Cardiac muscle cell (in vitro differentiated cells and primary cell): ENCODE measurements around the gene ZBTB48. TPM values are rescaled to one million over a fixed set of nuclear protein-coding genes. Genes with fewer than 3 reads are reported as not detected.

ENCODE experiments used
- DNase-seq, 2 donors: peaks; one replicate each; pipeline versions ENCODE4 v3.0.0 to v3.0.0-alpha.2; 2010 to 2017; ENCODE audit warnings: low read depth in 1 of 2, low spot score in 1 of 2
- H3K27ac ChIP-seq: fragments of 200-600 bp; sonication (generic); 2 replicates; pipeline ENCODE4 v1.5.1; 2016
- H3K27me3 ChIP-seq: fragments of 200-600 bp; sonication (generic); 2 replicates; pipeline ENCODE4 v1.6.0; 2016; ENCODE audit warnings: control low read depth
- H3K36me3 ChIP-seq: fragments of 200-600 bp; sonication (generic); 2 replicates; pipeline ENCODE4 v1.5.1; 2016; ENCODE audit warnings: control low read depth
- H3K4me1 ChIP-seq: fragments of 200-600 bp; sonication (generic); 2 replicates; pipeline ENCODE4 v1.8.1; 2017; ENCODE audit warnings: low read depth, mild to moderate bottlenecking, mixed run types
- H3K4me3 ChIP-seq: fragments of 200-600 bp; sonication (generic); 2 replicates; pipeline ENCODE4 v1.5.1; 2016; ENCODE audit warnings: mild to moderate bottlenecking
- H3K9me3 ChIP-seq: fragments of 200-600 bp; sonication (generic); 2 replicates; pipeline ENCODE4 v1.5.1; 2017; ENCODE audit warnings: low read depth, mild to moderate bottlenecking, control low read depth
- CTCF ChIP-seq: IDR thresholded peaks from 2 replicates; pipeline ENCODE4 v1.5.1; 2012; ENCODE audit warnings: low read depth, mild to moderate bottlenecking, low read length
- polyA plus RNA-seq: library from polyadenylated mRNA; unstranded; fragments of >200 nt; fragmentation: Nextera tagmentation; extraction: Ambion mirVana; gene quantifications from 2 replicates; pipeline ENCODE4 v1.2.1, GENCODE V29; 2016
- total RNA-seq: library from RNA; depleted of rRNA; stranded (reverse); fragments of >200 nt; gene quantifications from 2 replicates; pipeline ENCODE4 v1.2.3, GENCODE V29; 2016

Gene ZBTB48
- total and polyA plus RNA-seq, 2 experiments from 2014 or later: 28.8 to 46.3 TPM

DNA sequence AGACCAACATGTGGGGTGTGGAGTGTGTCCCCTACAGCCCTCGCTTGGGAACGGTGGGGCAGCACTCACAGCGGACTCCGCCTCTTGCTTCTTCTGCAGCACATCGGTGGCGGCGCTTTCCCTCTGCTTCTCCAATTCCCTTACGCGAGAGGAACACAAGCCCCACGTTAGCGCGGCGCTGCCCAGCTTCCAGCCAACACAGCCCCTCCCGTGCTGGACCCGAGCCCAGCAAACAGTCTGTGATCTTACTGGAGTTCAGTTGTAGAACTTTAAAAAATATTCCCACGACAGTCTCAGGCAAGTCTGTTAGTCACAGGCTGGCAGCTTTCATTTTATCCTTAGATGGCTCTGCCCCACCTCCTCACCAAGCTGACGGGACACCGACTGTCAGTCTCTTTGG is 58.4 kb downstream of the ZBTB48 start:
- H3K4me1 ChIP-seq: no peaks in the 10 kb centered on the region
- DNase-seq: peak in 1 of 2 donors; percentile 69
- no peak overlapping the region for H3K4me3 ChIP-seq
- no peak overlapping the region for H3K27ac ChIP-seq
- no peaks in the 10 kb centered on the region for H3K9me3 ChIP-seq
- no peaks in the 10 kb centered on the region for H3K27me3 ChIP-seq
- no peak for TF ChIP-seq CTCF
- H3K36me3 ChIP-seq: peaks cover 62% of the 10 kb centered on the region

Other genes starting within 250 kb of the ZBTB48 start
- gene ACOT7, start 186.2 kb upstream of the ZBTB48 start, total RNA-seq: 11.8 and 24.2 TPM in 2 replicates
- 22.3 and 51.2 TPM in 2 replicates for gene ACOT7, start 186.2 kb upstream of the ZBTB48 start, polyA plus RNA-seq
- gene HES2, start 160.1 kb upstream of the ZBTB48 start, total RNA-seq: not detected in 2 replicates
- 0.09 TPM in 1 of 2 replicates, not detected in the other for gene HES2, start 160.1 kb upstream of the ZBTB48 start, polyA plus RNA-seq
- 9.7 and 18.1 TPM in 2 replicates for gene ESPN, start 155.2 kb upstream of the ZBTB48 start, total RNA-seq
- gene ESPN, start 155.2 kb upstream of the ZBTB48 start, polyA plus RNA-seq: 8.0 and 9.7 TPM in 2 replicates
- 24.4 and 31.4 TPM in 2 replicates for gene TNFRSF25, start 113.8 kb upstream of the ZBTB48 start, total RNA-seq
- 11.3 and 11.8 TPM in 2 replicates for gene TNFRSF25, start 113.8 kb upstream of the ZBTB48 start, polyA plus RNA-seq
- 21.8 and 34.8 TPM in 2 replicates for gene PLEKHG5, start 88.3 kb upstream of the ZBTB48 start, total RNA-seq
- 9.6 and 18.7 TPM in 2 replicates for gene PLEKHG5, start 88.3 kb upstream of the ZBTB48 start, polyA plus RNA-seq
- gene NOL9, start 25.5 kb upstream of the ZBTB48 start, total RNA-seq: 22.4 and 33.2 TPM in 2 replicates
- 12.9 and 16.7 TPM in 2 replicates for gene NOL9, start 25.5 kb upstream of the ZBTB48 start, polyA plus RNA-seq
- gene TAS1R1, start 24.7 kb upstream of the ZBTB48 start, total RNA-seq: not detected in 2 replicates
- 0.17 TPM in 1 of 2 replicates, not detected in the other for gene TAS1R1, start 24.7 kb upstream of the ZBTB48 start, polyA plus RNA-seq
- gene KLHL21, start 22.9 kb downstream of the ZBTB48 start, total RNA-seq: 62.7 and 90.5 TPM in 2 replicates
- gene KLHL21, start 22.9 kb downstream of the ZBTB48 start, polyA plus RNA-seq: 37.3 and 40.6 TPM in 2 replicates
- gene PHF13, start 33.7 kb downstream of the ZBTB48 start, total RNA-seq: 20.6 and 31.6 TPM in 2 replicates
- gene PHF13, start 33.7 kb downstream of the ZBTB48 start, polyA plus RNA-seq: 16.8 and 25.9 TPM in 2 replicates
- 46.0 and 55.5 TPM in 2 replicates for gene THAP3, start 44.9 kb downstream of the ZBTB48 start, total RNA-seq
- gene THAP3, start 44.9 kb downstream of the ZBTB48 start, polyA plus RNA-seq: 35.1 and 43.7 TPM in 2 replicates
- 48.8 and 67.9 TPM in 2 replicates for gene DNAJC11, start 121.8 kb downstream of the ZBTB48 start, total RNA-seq
- gene DNAJC11, start 121.8 kb downstream of the ZBTB48 start, polyA plus RNA-seq: 54.3 and 64.7 TPM in 2 replicates
- 209 and 213 TPM in 2 replicates for gene CAMTA1, start 205.5 kb downstream of the ZBTB48 start, total RNA-seq
- 336 and 341 TPM in 2 replicates for gene CAMTA1, start 205.5 kb downstream of the ZBTB48 start, polyA plus RNA-seq